ENCODE measurements around the gene RBM12.

- TF ChIP-seq SP1 (IDR thresholded peaks at IDR 0.05): no peak
- no peak for TF ChIP-seq BHLHE40 (IDR thresholded peaks at IDR 0.05; ENCODE audit: borderline replicate concordance)
- no peak for TF ChIP-seq FOXM1 (IDR thresholded peaks at IDR 0.05; ENCODE audit: borderline replicate concordance)
- no peak for TF ChIP-seq ARNT (IDR thresholded peaks at IDR 0.05)
- TF ChIP-seq ZNF384 (IDR thresholded peaks at IDR 0.05): no peak
- TF ChIP-seq LEF1 (IDR thresholded peaks at IDR 0.05; ENCODE audit: borderline replicate concordance): no peak
- no peak for TF ChIP-seq CTBP1 (IDR thresholded peaks at IDR 0.05; ENCODE audit: borderline replicate concordance)
These were observed 23.0 kb downstream of the RBM12 start for GRCh38 chr20:35641743-35642142.
